Activated effector memory CD4-positive, alpha-beta T cell treated with anti-CD3 and anti-CD28 coated beads, Interleukin-2, amount 50 U/mL, for 16 hours (primary cell): ENCODE data around the gene BTN3A1.
"Not testable (repeated sequence)": the region's sequence is repeated elsewhere in the genome, so short reads cannot be mapped to it uniquely, and the experiment has no call there.

Source experiments
- DNase-seq: peaks from one replicate; pipeline ENCODE4 v3.0.0-alpha.2; 2020

The BTN3A1 gene

GRCh38 chr6:26447257-26447656 lies 45.2 kb downstream of the BTN3A1 start:
- no peak for DNase-seq

- no peak for DNase-seq
Measured at GRCh38 chr6:26450240-26450639, 48.2 kb downstream of the BTN3A1 start.

- DNase-seq: no peak
Measured at GRCh38 chr6:26452631-26453235, 50.7 kb downstream of the BTN3A1 start.

- DNase-seq: no peak
Measured at GRCh38 chr6:26454631-26455030, 52.6 kb downstream of the BTN3A1 start.

- no peak for DNase-seq
Measured at GRCh38 chr6:26455357-26455970, 53.4 kb downstream of the BTN3A1 start.

- no peak for DNase-seq
Measured at GRCh38 chr6:26457264-26457805, 55.3 kb downstream of the BTN3A1 start.

GRCh38 chr6:26457806-26458688 lies 56.0 kb downstream of the BTN3A1 start, which contains the start of gene BTN2A1:
TSS of gene BTN2A1 (plus strand) at chr6:26457955. CDS start at chr6:26458637, 682 bp downstream.
- peak; percentile 88 for DNase-seq

- DNase-seq: no peak
Measured at GRCh38 chr6:26459023-26459810, 57.1 kb downstream of the BTN3A1 start.

- not testable (repeated sequence) for DNase-seq
Measured at GRCh38 chr6:26461353-26461752, 59.3 kb downstream of the BTN3A1 start.

- DNase-seq: no peak
Measured at GRCh38 chr6:26464014-26464413, 61.9 kb downstream of the BTN3A1 start.

- DNase-seq: no peak
Measured at GRCh38 chr6:26464416-26465131, 62.5 kb downstream of the BTN3A1 start.
